HG02763 (cell line): ENCODE results near the gene TROAP.

Source experiments
- ATAC-seq: cut with Tn5 transposase; IDR thresholded peaks from one replicate; pipeline ENCODE4 v1.9.1; 2021; ENCODE audit warnings: mild to moderate bottlenecking, moderate library complexity; ENCODE audit not compliant: unreplicated experiment

Gene TROAP

DNA sequence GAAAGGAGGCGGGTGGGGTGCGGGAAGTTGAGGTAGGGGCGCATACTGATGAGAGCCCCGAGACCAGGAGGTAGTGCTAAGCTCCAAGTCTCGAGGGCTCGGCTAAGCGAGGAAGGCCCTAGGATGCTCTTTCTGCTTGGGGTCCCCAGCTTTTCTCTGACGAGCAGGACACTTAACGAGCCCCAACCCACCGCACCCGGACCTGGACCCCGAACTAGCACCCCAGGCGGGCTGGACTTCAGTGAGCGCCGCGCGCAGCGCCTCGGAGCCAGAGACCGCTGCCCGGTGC lies 18.7 kb downstream of the TROAP start:
- no peak for ATAC-seq

GRCh38 chr12:49342066-49342913 lies 19.2 kb downstream of the TROAP start:
- ATAC-seq = no peak

DNA sequence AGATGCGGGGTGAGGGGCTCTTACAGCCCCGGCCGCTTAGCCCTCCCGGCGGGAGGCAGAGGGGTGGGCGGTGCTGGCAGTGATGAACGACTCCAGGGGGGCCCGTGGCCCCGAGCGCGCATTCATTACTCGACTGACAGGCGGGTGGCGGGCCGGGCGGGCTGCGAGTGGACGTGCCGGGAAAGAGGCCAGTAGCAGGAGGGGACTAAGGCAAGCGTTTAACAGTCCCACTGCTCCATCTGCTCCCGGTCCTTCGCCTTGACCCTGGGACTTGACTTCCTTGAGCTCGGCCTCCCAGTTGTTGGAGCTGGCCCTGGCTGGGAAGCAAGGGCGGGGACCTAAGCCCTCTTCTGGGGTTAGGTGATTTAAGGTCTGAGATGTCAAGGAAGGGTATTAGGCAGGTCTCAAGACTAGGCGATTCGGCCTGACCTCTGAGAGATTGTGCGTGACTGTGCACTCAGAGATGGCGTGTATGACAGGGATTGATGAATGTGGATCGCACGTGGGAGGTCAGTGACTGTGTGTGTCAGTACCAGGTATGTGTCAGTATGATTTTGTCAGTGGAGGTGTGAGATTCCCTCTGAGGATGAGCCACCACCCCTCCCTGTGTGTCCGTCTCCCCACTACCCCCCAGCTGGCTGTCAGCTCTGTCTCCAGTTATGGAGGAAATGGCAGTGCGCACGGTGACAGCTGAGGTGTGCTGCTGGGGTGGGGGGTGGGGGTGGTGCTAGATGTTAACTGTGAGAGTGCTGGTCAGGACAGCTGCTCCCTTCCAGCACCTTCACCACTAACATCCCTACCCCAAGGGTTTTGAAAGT lies 20.1 kb downstream of the TROAP start:
- no peak for ATAC-seq

- ATAC-seq = no peak
These were observed 21.5 kb downstream of the TROAP start for GRCh38 chr12:49344486-49345050.

GRCh38 chr12:49345051-49345824 lies 22.2 kb downstream of the TROAP start:
- no peak for ATAC-seq

GRCh38 chr12:49345825-49346658 lies 23.0 kb downstream of the TROAP start:
- ATAC-seq = no peak

DNA sequence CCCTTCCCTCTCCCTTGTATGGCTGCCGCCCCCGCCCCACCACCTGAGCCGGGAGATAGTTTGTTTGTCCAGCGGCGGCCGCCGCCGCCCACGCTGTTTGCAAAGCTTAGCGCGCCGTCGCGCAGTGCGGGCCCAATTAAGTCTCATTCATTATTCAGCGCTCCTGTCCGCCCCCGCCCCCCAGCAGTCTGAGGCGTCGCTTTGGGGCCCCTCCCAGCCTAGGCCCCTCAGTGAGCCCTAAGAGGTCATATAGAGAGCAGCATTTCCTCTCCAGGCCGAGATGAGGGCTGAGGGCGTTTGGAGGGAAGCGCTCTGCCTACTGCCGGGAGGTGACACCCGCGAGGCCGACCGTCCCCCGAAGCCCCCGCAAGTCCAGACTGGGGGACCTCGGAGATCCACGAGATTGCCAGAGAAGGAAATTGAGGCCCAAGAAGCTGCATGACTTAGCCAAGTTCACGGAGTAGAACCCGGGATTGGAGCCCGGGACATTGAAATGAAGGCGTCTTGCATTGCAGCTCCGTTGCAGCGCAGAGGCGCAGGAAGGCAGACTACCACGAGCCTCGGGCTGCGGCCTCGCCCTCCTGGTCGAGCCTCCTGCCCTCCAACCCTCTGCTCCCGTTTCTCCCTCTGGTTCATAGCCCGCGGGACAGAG lies 23.7 kb downstream of the TROAP start, which contains the start of gene DNAJC22:
DNAJC22 (plus strand) TSS at position 230 of the 652 bp plus-strand sequence. CDS start 1,985 bp downstream, outside the sequence.
- no peak for ATAC-seq

- peak; percentile 33 for ATAC-seq
These were observed 24.5 kb downstream of the TROAP start for GRCh38 chr12:49347311-49348193.

DNA sequence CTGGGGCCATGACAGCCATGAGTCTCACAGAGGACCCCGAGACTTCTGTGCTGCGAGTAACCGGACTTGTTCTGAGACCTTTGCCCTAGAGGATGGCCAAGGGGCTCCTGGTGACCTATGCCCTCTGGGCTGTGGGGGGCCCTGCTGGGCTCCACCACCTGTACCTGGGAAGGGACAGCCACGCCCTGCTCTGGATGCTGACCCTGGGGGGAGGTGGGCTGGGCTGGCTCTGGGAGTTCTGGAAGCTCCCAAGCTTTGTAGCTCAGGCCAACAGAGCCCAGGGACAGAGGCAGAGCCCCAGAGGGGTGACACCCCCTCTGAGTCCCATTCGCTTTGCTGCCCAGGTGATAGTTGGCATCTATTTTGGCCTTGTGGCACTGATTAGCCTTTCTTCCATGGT lies 25.7 kb downstream of the TROAP start:
- no peak for ATAC-seq

DNA sequence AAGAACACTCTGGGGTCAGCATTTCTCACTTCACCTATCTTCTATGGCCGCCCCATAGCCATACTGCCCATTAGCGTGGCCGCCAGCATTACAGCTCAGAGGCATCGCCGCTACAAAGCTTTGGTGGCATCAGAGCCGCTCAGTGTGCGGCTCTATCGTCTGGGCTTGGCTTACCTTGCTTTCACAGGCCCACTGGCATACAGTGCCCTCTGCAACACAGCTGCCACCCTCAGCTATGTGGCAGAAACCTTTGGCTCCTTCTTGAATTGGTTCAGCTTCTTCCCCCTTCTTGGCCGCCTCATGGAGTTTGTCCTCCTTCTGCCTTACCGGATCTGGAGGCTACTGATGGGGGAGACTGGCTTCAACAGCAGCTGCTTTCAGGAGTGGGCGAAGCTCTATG lies 26.2 kb downstream of the TROAP start:
- ATAC-seq = no peak

DNA sequence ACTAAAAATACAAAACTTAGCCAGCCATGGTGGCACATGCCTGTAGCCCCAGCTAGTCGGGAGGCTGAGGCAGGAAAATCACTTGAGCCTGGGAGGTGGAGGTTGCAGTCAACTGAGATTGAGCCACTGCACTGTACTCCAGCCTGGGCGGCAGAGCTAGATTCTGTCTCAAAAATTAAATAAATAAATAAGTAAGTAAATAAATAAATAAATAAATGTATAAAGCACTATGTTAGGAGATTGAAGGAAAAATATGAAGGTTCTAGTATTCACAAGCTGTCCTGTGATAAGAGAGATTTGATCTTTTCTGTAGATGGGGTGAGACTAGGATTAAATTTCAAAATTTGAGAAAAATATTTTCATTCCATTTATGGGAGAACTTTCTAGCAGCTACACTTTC lies 29.3 kb downstream of the TROAP start:
- ATAC-seq = no peak

- no peak for ATAC-seq
These were observed 32.9 kb downstream of the TROAP start for GRCh38 chr12:49355913-49356312.

DNA sequence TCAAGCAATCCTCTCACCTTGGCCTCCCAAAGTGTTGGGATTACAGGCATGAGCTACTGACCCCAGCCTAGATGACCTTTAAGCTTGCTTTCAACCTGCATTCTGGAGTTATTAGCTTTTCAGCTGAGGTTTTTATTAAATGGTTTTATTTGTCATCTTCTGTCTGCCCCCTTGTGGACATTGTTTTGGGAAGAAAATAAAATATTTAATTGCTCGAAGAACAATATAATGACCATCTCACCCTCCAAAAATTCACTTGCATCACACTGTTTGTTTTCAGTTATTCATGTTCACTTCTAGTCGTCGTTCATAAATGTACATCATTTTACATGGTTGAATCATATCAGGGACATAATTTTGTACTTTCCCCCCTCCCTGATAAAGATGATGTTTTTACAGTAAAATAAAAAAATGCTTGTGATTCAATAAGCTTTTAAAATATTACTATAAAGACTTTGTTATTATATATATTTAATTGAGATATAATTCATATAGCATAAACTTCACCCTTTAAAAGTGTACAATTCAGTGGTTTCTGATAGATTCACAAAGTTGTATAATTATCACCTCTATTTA lies 34.1 kb downstream of the TROAP start:
- no peak for ATAC-seq

DNA sequence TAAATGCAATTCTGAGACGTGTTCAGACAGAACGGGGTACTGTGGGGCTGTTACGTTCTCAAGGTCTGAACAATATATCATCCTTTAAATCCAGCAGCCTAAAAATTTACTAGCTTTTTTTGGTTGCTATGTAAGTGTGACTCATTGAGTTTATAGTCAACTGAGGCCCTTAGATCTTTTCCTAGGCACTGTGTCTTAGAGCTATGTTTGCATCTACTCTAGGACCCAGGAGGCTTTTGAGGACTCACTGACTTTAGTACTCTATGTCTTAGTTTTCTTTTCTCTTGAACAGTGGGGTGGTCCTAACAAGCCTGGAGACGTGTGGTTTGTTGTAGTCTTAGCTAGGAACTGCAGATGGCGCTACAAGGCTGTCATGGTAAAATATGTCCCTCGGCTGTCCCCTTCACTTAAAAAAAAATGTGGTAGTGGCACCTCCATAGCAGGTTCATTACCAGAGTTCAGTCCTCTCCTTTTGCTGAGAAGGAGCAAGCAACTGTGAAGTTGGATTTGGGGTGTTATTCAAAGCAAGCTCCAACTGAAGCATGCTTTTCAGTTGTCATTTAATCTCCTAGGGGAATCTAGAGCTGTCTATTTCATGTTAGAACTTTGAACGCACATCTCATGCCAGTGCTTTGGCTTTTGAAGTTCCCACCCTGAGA lies 35.6 kb downstream of the TROAP start:
- ATAC-seq = no peak

GRCh38 chr12:49359671-49360070 lies 36.6 kb downstream of the TROAP start:
- no peak for ATAC-seq

GRCh38 chr12:49362077-49362476 lies 39.0 kb downstream of the TROAP start:
- ATAC-seq = no peak

DNA sequence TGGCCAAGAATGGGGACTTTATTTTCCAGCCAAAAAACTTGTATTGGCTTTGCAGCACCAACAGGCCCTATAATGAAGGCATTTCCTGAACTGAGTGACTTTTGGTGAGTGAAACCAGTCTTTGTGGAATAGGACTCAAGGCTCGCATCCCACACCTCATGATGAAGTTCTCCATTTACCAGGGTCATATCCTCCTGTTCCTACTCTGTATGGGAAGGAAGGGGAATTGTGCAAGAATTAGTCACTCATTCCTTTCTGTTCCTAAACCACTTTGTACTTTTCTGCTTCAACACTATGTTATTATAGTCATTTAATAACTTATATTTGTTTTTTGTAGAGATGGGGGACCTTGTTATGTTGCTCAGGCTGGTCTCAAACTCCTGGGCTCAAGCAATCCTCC lies 41.9 kb downstream of the TROAP start:
- no peak for ATAC-seq

- ATAC-seq = no peak
These were observed 42.5 kb downstream of the TROAP start for GRCh38 chr12:49365542-49365941.
